HFF-Myc (cell line): ENCODE data around the gene STX2.

Source experiments
- DNase-seq: peaks from one replicate; pipeline ENCODE4 v3.0.0-alpha.2; 2011; ENCODE audit warnings: low read depth; ENCODE audit errors: extremely low read depth
- H3K4me3 ChIP-seq: replicated peaks from 2 replicates; pipeline ENCODE4 v1.5.1; 2011; ENCODE audit warnings: low read depth, mild to moderate bottlenecking, control low read depth, low read length
- CTCF ChIP-seq: IDR thresholded peaks from 2 replicates; pipeline ENCODE4 v1.5.1; 2012; ENCODE audit warnings: mild to moderate bottlenecking, low read depth, low read length, control low read depth; ENCODE audit errors: missing control alignments

The STX2 gene

GRCh38 chr12:130873825-130874224 is 34.8 kb upstream of the STX2 start:
- H3K4me3 ChIP-seq, result peak overlapping the region; percentile 97
- TF ChIP-seq CTCF, result no peak
- no peak for DNase-seq

GRCh38 chr12:130873106-130873795 is 34.2 kb upstream of the STX2 start:
- no peak for TF ChIP-seq CTCF
- no peak for DNase-seq
- H3K4me3 ChIP-seq, result peak overlapping the region; percentile 97

- no peak for DNase-seq
- TF ChIP-seq CTCF, result no peak
Measured at GRCh38 chr12:130872179-130873096, 33.4 kb upstream of the STX2 start.

GRCh38 chr12:130871286-130872178 is 32.5 kb upstream of the STX2 start, which contains the start of gene RAN:
TSS of gene RAN (plus strand) at chr12:130872066. CDS start at chr12:130872594, 528 bp downstream.
- peak; percentile 52 for DNase-seq
- no peak for TF ChIP-seq CTCF
- H3K4me3 ChIP-seq, result peak within 1 kb of the TSS; percentile 97

More at GRCh38 chr12:130872179-130873096, 33.4 kb upstream of the STX2 start:
- peak overlapping the region; percentile 97 for H3K4me3 ChIP-seq

GRCh38 chr12:130870442-130871285 is 31.6 kb upstream of the STX2 start:
- H3K4me3 ChIP-seq, result peak overlapping the region; percentile 57
- peak; percentile 57 for TF ChIP-seq CTCF
- DNase-seq, result peak; percentile 72
